UCSD-AML1 (cell line): Measurements from ENCODE around the gene PLOD2.
"Not testable (repeated sequence)": the region's sequence is repeated elsewhere in the genome, so short reads cannot be mapped to it uniquely, and the experiment has no call there.

ENCODE experiments used
- DNase-seq: peaks from one replicate; lab custom pipeline; 2025; ENCODE audit not compliant: unreplicated experiment; lab: John Stamatoyannopoulos, UW

PLOD2 gene

GRCh38 chr3:146139586-146140110 lies 21.3 kb downstream of the PLOD2 start:
- no peak for DNase-seq

DNA sequence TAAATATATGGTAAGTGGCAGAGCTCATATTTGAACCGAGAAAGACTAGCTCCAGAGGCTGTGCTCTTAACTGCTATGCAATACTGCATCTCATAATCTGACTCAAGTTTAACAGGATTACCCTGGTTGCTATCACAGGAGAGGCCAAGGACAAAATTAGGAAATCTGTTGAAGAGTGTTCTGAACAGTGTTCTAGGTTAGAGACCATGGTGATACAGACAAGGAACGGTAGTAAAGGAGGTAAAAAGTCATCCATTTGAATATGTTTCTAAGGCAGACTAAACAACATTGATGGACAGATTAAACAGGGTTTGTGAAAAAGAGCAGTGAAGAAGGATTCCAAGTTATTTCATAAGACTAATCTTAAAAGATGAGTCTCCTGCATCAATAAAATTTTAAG lies 22.1 kb downstream of the PLOD2 start:
- no peak for DNase-seq

GRCh38 chr3:146136647-146137046 lies 24.3 kb downstream of the PLOD2 start:
- DNase-seq: no peak

DNA sequence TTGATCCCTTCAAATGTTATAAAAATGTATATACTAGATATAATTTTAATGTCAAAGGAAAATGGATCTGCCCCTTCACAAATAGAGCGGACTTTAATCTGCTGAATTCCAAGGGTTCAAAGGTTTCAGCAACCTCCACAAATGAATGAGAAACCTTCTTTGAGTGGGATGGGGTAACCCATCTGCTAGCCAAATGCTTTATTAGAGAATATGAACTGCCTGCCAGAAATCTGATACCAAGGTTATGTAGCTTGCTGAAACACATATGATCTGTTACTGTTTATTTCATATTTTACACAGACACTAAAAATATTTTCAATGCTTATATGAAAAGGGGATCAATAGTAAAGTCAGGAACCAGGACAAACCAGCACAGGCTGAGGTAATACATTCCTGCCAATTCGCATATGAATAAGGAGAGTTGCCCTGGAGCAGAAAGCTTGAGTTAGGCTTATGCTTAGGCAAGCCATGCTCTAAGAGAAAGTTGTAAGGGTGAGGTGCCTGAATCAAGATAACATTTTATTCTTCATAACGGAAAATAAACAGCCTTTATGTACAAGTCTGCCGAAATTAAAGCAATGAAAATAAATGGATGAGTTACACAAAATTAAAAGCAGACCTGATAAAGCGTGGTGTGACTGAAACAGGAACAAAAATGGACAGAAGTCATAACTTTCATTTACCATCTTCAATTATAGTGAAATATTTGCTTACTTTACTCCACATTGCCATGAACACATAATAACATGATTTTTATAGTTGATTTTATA lies 26.5 kb downstream of the PLOD2 start:
- no peak for DNase-seq

GRCh38 chr3:146133441-146133840 lies 27.5 kb downstream of the PLOD2 start:
- no peak for DNase-seq

- DNase-seq: no peak
These were observed 29.2 kb downstream of the PLOD2 start for GRCh38 chr3:146131616-146132410.

DNA sequence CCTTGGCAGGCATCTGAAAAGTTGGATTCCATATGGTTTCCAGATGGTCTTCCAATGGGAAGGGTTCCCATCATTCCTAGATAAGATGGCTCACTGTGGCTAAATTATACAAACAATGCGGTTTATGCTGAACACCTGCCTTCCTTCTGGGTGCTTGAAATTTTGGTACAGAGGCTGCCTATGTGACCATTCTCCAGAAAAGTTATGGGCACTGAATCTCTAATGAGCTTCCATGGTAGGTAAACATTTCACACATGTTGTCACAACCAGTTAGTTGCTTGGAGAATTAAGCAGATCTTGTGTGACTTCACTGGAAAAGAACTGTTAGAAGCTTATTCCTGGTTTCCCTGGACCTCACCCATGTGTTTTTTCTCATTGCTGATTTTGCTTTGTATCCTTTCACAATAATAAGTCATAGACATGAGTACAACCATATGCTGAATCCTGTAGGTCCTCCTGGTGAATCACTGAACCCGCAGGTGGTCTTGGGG lies 30.1 kb downstream of the PLOD2 start:
- DNase-seq: no peak

DNA sequence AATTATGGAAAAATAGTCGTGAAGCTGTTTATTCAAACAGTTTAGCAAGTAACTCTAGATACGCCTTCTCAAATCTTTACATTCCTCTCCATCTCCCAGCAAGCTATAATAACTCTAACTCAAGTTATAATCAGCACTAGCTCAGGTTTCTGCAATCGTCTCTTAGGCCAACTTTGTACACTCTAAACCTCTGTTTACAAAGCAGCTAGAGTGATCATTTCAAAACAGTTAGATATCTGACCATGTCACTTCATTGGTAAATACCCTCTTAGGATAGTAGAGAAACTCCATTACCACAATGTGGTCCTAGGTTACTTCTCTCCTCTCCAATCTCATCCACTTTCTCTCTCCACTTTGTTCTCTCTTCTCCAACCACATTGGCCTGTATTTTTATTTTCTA lies 31.2 kb downstream of the PLOD2 start:
- no peak for DNase-seq

- no peak for DNase-seq
These were observed 32.0 kb downstream of the PLOD2 start for GRCh38 chr3:146128939-146129338.

- no peak for DNase-seq
These were observed 32.8 kb downstream of the PLOD2 start for GRCh38 chr3:146128179-146128578.

DNA sequence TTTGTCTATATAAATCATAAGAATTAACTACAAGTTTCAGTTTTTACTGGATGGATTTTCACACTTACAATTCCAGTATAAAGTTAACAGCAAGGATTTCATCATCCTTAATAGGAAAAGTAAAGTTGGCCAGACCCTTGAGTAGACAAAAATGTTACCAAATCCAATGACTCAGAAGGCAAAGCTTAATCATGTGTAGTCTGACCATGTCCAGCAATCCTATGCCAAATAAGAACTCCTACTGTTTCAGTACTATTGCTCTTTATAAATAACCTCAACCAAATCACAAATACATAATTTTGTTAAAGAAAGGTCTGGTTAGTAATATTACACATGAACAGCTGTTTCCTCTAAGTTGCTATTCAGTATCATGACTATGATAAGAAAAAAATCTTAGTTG lies 35.0 kb downstream of the PLOD2 start:
- no peak for DNase-seq

- DNase-seq: no peak
These were observed 36.7 kb downstream of the PLOD2 start for GRCh38 chr3:146124126-146124801.

DNA sequence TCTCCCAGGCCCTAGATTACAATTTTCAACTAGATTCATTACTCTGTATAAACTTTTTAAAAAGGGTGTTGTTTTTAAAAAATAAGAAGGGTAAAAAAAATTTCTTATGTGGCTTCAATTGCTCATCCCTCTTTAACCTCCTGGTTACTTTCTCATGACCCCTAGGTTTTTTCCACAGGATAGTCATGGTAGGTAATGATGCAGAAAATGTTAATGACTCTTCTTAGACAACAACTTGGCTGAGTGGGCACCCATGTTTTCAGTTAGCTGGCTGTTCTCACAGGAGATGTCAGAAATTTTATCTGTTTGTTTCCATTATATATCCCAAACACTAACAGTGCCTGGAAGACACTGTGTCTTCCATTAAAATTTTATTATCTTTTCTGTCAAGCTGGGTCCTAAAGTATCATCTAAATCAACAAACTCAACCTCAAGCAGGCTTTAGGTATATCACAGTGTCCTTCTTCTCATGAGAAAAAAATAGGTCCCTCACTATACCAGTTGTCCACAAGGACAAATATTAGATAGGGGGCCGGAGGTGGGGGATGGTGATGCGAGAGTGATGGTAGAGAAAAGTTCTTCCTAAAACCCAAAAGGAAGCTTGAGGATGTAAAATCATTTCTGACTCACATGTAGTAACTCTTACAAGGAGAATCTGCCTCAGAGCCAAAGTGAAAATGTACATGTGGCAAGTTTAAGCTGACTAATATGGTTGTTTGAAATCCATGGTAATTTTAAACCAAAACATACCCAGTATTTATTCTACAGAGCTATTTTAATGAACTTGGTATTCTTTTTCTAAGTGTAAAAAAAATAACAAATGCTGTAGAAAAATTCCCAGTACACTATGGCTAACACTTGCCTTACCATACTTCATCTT lies 43.3 kb downstream of the PLOD2 start:
- DNase-seq: no peak

GRCh38 chr3:146115619-146116018 lies 45.4 kb downstream of the PLOD2 start:
- DNase-seq: no peak

DNA sequence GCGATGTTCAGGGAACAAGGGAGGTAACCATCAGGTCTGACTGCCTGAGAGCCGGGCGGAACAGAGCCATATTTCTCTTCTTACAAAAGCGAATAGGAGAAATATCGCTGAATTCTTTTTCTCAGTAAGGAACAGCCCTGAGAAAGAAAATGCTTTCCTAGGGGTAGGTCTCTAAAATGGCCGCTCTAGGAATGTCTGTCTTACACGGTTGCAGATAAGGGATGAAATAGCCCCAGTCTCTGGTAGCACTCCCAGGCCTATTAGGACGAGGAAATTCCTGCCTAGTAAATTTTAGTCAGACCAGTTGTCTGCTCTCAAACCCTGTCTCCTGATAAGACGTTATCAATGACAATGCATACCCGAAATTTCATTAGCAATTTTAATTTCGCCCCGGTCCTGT lies 47.2 kb downstream of the PLOD2 start:
- DNase-seq: not testable (repeated sequence)

DNA sequence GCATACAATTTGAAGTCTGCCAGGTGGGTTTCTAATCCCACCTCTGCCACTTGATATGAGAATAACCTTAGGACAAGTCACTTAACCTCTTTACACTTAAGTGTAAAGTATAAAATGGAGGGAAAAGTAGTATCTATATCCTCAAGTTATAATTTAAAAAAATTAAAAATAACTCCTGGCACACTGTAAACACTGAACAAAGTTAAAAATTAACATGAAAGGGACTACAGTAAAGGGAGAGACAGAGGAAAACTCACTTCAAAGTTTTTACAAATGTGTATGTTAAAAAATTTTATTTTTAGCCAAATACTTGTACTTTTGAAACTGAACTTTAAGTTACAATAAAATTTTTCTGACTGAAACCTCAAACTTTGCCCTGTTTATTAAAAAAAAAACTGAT lies 49.6 kb downstream of the PLOD2 start:
- DNase-seq: no peak

DNA sequence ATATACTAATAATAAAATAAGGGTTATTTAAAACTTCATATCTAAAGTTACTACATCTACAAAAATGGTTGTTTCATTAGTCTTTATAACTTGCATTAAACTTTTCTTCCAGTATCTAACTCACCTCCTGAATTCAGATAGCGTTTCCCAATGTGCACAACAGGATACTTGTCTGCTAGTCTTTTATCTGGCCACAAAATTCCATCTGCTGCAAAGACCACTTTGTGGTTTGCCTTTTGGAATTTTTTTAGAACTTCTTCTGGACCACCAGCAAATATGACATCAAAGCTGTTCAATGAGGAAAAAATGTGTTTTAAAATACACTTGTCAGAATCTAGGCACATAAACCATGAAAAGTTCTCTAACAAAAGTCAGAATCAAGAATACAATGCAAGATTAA lies 50.8 kb downstream of the PLOD2 start:
- DNase-seq: no peak

DNA sequence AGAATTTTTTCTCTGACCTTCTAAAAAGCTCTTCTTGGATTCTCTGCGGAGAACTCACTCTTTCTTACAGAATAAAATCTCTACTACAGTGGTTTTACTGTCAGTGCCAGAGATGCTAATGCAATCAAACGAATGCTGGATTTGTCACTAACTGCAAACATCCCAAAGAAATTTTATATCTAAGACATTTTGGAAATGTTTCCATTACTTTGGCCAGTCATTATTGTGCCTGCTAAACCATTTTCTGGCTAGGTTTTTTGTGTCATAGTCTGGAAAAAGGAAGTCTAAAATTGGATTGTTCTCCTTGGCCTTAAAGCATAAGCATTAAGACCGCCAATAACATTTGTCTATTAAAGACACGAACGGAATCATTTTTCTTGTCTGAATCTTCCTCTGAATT lies 54.0 kb downstream of the PLOD2 start:
- no peak for DNase-seq

GRCh38 chr3:146104068-146104467 lies 56.9 kb downstream of the PLOD2 start:
- DNase-seq: no peak

- DNase-seq: no peak
These were observed 58.1 kb downstream of the PLOD2 start for GRCh38 chr3:146102885-146103284.

- no peak for DNase-seq
These were observed 59.4 kb downstream of the PLOD2 start for GRCh38 chr3:146101538-146101937.
